GM19328 (cell line): ENCODE measurements around the gene RAB25.

ENCODE experiments used
- ATAC-seq: cut with Tn5 transposase; IDR thresholded peaks from one replicate; pipeline ENCODE4 v1.9.1; 2021; ENCODE audit warnings: mild to moderate bottlenecking, moderate library complexity; ENCODE audit not compliant: unreplicated experiment

Gene RAB25

GRCh38 chr1:156078728-156079127, 17.8 kb downstream of the RAB25 start:
- no peak for ATAC-seq

GRCh38 chr1:156079762-156080161, 18.8 kb downstream of the RAB25 start:
- ATAC-seq: no peak

GRCh38 chr1:156080241-156080862, 19.4 kb downstream of the RAB25 start:
- ATAC-seq: no peak

- ATAC-seq: no peak
These were observed 19.9 kb downstream of the RAB25 start for GRCh38 chr1:156080863-156081179.

- no peak for ATAC-seq
These were observed 20.4 kb downstream of the RAB25 start for GRCh38 chr1:156081180-156081916.

GRCh38 chr1:156081917-156082308, 21.0 kb downstream of the RAB25 start:
- no peak for ATAC-seq

GRCh38 chr1:156082309-156083091, 21.5 kb downstream of the RAB25 start, which contains the start of gene MEX3A:
TSS of gene MEX3A (minus strand) at chr1:156082465. CDS start at chr1:156081998, 467 bp downstream.
- ATAC-seq: no peak

GRCh38 chr1:156083800-156084790, 23.1 kb downstream of the RAB25 start:
- no peak for ATAC-seq

- ATAC-seq: no peak
These were observed 25.3 kb downstream of the RAB25 start for GRCh38 chr1:156086256-156086662.

- no peak for ATAC-seq
These were observed 28.7 kb downstream of the RAB25 start for GRCh38 chr1:156089704-156090103.

GRCh38 chr1:156090138-156090839, 29.3 kb downstream of the RAB25 start:
- ATAC-seq: no peak

- no peak for ATAC-seq
These were observed 29.9 kb downstream of the RAB25 start for GRCh38 chr1:156090840-156091188.

- ATAC-seq: no peak
These were observed 30.6 kb downstream of the RAB25 start for GRCh38 chr1:156091610-156092009.

GRCh38 chr1:156095906-156096508, 35.0 kb downstream of the RAB25 start:
- ATAC-seq: no peak

GRCh38 chr1:156096640-156097391, 35.9 kb downstream of the RAB25 start:
- ATAC-seq: no peak

- ATAC-seq: no peak
These were observed 36.7 kb downstream of the RAB25 start for GRCh38 chr1:156097499-156098178.

- no peak for ATAC-seq
These were observed 37.8 kb downstream of the RAB25 start for GRCh38 chr1:156098784-156099183.

- ATAC-seq: no peak
These were observed 38.3 kb downstream of the RAB25 start for GRCh38 chr1:156099282-156099681.
